MM.1S (cell line): ENCODE results near the gene MLNR.
A peak's percentile ranks its signal among the peaks of the same experiment; 100 is the strongest.

Source experiments
- DNase-seq: peaks from one replicate; pipeline ENCODE4 v3.0.0-alpha.2; 2015
- H2AFZ ChIP-seq: fragments of 300-600 bp; sonication (generic); 2 replicates; pipeline ENCODE4 v1.6.0; 2016; ENCODE audit warnings: antibody characterized with exemption, low read length
- H3F3A ChIP-seq: fragments of 300-600 bp; sonication (generic); 2 replicates; pipeline ENCODE4 v1.6.1; 2016; ENCODE audit warnings: mild to moderate bottlenecking, antibody characterized with exemption, low read length, moderate library complexity, mixed read lengths; ENCODE audit not compliant: insufficient read depth
- H3K27ac ChIP-seq: fragments of 300-600 bp; sonication (generic); 2 replicates; pipeline ENCODE4 v1.5.1; 2016; ENCODE audit warnings: mild to moderate bottlenecking, low read length
- H3K27me3 ChIP-seq: fragments of 300-600 bp; sonication (generic); replicated peaks from 2 replicates; pipeline ENCODE4 v1.6.0; 2016; ENCODE audit warnings: low read length; ENCODE audit not compliant: insufficient read depth
- H3K36me3 ChIP-seq: fragments of 300-600 bp; sonication (generic); replicated peaks from 2 replicates; pipeline ENCODE4 v1.6.1; 2016; ENCODE audit warnings: mild to moderate bottlenecking, low read length, mixed read lengths; ENCODE audit not compliant: insufficient read depth
- H3K4me1 ChIP-seq: fragments of 300-600 bp; sonication (generic); 2 replicates; pipeline ENCODE4 v1.6.1; 2016; ENCODE audit warnings: low read length, mixed read lengths
- H3K4me2 ChIP-seq: fragments of 300-600 bp; sonication (generic); 2 replicates; pipeline ENCODE4 v1.6.0; 2016; ENCODE audit warnings: low read depth, low read length
- H3K4me3 ChIP-seq: fragments of 300-600 bp; sonication (generic); 2 replicates; pipeline ENCODE4 v1.5.1; 2016; ENCODE audit warnings: low read length, mixed read lengths
- H3K79me2 ChIP-seq: fragments of 300-600 bp; sonication (generic); 2 replicates; pipeline ENCODE4 v1.6.1; 2016; ENCODE audit warnings: mixed run types, low read length, mixed read lengths
- H3K9ac ChIP-seq: fragments of 300-600 bp; sonication (generic); 2 replicates; pipeline ENCODE4 v1.6.1; 2016; ENCODE audit warnings: low read length, mixed read lengths
- H3K9me2 ChIP-seq: fragments of 300-600 bp; sonication (generic); replicated peaks from 2 replicates; pipeline ENCODE4 v1.6.1; 2016; ENCODE audit warnings: mild to moderate bottlenecking, low read length, mixed read lengths; ENCODE audit not compliant: insufficient read depth
- H3K9me3 ChIP-seq: fragments of 300-600 bp; sonication (generic); replicated peaks from 2 replicates; pipeline ENCODE4 v1.6.1; 2016; ENCODE audit warnings: mild to moderate bottlenecking, low read length, mixed read lengths; ENCODE audit not compliant: insufficient read depth
- H4K20me1 ChIP-seq: fragments of 300-600 bp; sonication (generic); 2 replicates; pipeline ENCODE4 v1.6.1; 2016; ENCODE audit warnings: mild to moderate bottlenecking, low read length, moderate library complexity, mixed read lengths; ENCODE audit not compliant: insufficient read depth
- CTCF ChIP-seq: fragments of 300-600 bp; sonication (generic); IDR thresholded peaks from 2 replicates; pipeline ENCODE4 v1.5.1; 2016; ENCODE audit warnings: antibody characterized with exemption, low read length, mixed read lengths
- EZH2 ChIP-seq: fragments of 300-600 bp; sonication (generic); optimal IDR thresholded peaks from 2 replicates; pipeline ENCODE3; 2017; ENCODE audit warnings: low read depth, mild to moderate bottlenecking, antibody characterized with exemption, low read length, mixed read lengths
- EZH2phosphoT487 ChIP-seq: fragments of 300-600 bp; sonication (generic); IDR thresholded peaks from 2 replicates; pipeline ENCODE4 v1.6.1; 2018; ENCODE audit warnings: antibody characterized with exemption, low read length

MLNR gene

GRCh38 chr13:49214917-49215376 lies 5.2 kb upstream of the MLNR start:
- Histone ChIP-seq H3K36me3 (no peaks in the 10 kb centered on the region), H3K79me2 (no peaks in the 10 kb centered on the region), H3K4me2 (no peak overlapping the region), H3K9ac (no peak overlapping the region), H2AFZ (0 out of 2 replicates have a peak overlapping the region, but pooled peaks have one; percentile 63), H3F3A (no peaks in the 10 kb centered on the region), H3K9me2 (no peaks in the 10 kb centered on the region), H3K9me3 (no peaks in the 10 kb centered on the region), H3K27ac (no peak overlapping the region), H4K20me1 (no peaks in the 10 kb centered on the region), H3K27me3 (no peaks in the 10 kb centered on the region), H3K4me3 (no peak overlapping the region), H3K4me1 (no peaks in the 10 kb centered on the region)
- peak; percentile 54 for DNase-seq
- TF ChIP-seq EZH2 (no peak), CTCF (peak; percentile 31), EZH2phosphoT487 (no peak)

GRCh38 chr13:49216334-49216733 lies 3.8 kb upstream of the MLNR start:
- Histone ChIP-seq H3F3A (no peaks in the 10 kb centered on the region), H3K27me3 (no peaks in the 10 kb centered on the region), H3K4me2 (no peak overlapping the region), H3K4me1 (no peaks in the 10 kb centered on the region), H3K36me3 (no peaks in the 10 kb centered on the region), H3K9me2 (no peaks in the 10 kb centered on the region), H3K79me2 (no peaks in the 10 kb centered on the region), H3K9me3 (no peaks in the 10 kb centered on the region), H3K9ac (no peak overlapping the region), H3K4me3 (no peak overlapping the region), H4K20me1 (no peaks in the 10 kb centered on the region), H2AFZ (no peak overlapping the region), H3K27ac (no peak overlapping the region)
- TF ChIP-seq EZH2phosphoT487 (no peak), CTCF (no peak), EZH2 (no peak)
- no peak for DNase-seq

GRCh38 chr13:49217962-49218492 lies 2.1 kb upstream of the MLNR start:
- Histone ChIP-seq H2AFZ (no peak overlapping the region), H3K79me2 (no peaks in the 10 kb centered on the region), H3K36me3 (no peaks in the 10 kb centered on the region), H3K4me2 (no peak overlapping the region), H3K4me1 (no peaks in the 10 kb centered on the region), H3K9ac (no peak overlapping the region), H3K4me3 (no peak overlapping the region), H4K20me1 (no peaks in the 10 kb centered on the region), H3K9me3 (no peaks in the 10 kb centered on the region), H3F3A (no peaks in the 10 kb centered on the region), H3K27me3 (no peaks in the 10 kb centered on the region), H3K27ac (no peak overlapping the region), H3K9me2 (no peaks in the 10 kb centered on the region)
- no peak for DNase-seq
- TF ChIP-seq EZH2 (no peak), EZH2phosphoT487 (no peak), CTCF (no peak)
